Measurements from ENCODE around the gene LRRC43.

LRRC43 gene

GRCh38 chr12:122152754-122153153, 30.2 kb upstream of the LRRC43 start:
- Histone ChIP-seq H3K79me2 (no peaks in the 10 kb centered on the region), H3K36me3 (ENCODE audit: control insufficient read depth, insufficient read depth, low read length) (no peaks in the 10 kb centered on the region), H3K4me2 (ENCODE audit: low read length) (no peak overlapping the region), H3K27ac (no peak overlapping the region), H3K9me3 (ENCODE audit: control insufficient read depth, low read length) (no peaks in the 10 kb centered on the region), H3K27me3 (ENCODE audit: control insufficient read depth, insufficient read depth, low read length) (no peaks in the 10 kb centered on the region), H3K4me1 (peaks cover 3% of the 10 kb centered on the region), H3K9ac (no peak overlapping the region), H2AFZ (no peak overlapping the region), H3K4me3 (ENCODE audit: low read depth, low read length) (no peak overlapping the region)
- TF ChIP-seq CTCF (IDR thresholded peaks at IDR 0.05): no peak

- Histone ChIP-seq H3K4me2 (ENCODE audit: low read length) (no peak overlapping the region), H3K9ac (no peak overlapping the region), H3K79me2 (no peaks in the 10 kb centered on the region), H3K27me3 (ENCODE audit: control insufficient read depth, insufficient read depth, low read length) (no peaks in the 10 kb centered on the region), H3K27ac (no peak overlapping the region), H3K4me1 (peaks cover 3% of the 10 kb centered on the region), H3K9me3 (ENCODE audit: control insufficient read depth, low read length) (no peaks in the 10 kb centered on the region), H3K4me3 (ENCODE audit: low read depth, low read length) (no peak overlapping the region), H2AFZ (no peak overlapping the region), H3K36me3 (ENCODE audit: control insufficient read depth, insufficient read depth, low read length) (no peaks in the 10 kb centered on the region)
- TF ChIP-seq CTCF (IDR thresholded peaks at IDR 0.05): no peak
These were observed 27.2 kb upstream of the LRRC43 start for GRCh38 chr12:122155705-122156104.

- H3K36me3 ChIP-seq (ENCODE audit: control insufficient read depth, insufficient read depth, low read length): no peaks in the 10 kb centered on the region
- no peaks in the 10 kb centered on the region for H3K9me3 ChIP-seq (ENCODE audit: control insufficient read depth, low read length)
- H3K4me1 ChIP-seq: no peaks in the 10 kb centered on the region
- no peaks in the 10 kb centered on the region for H3K27me3 ChIP-seq (ENCODE audit: control insufficient read depth, insufficient read depth, low read length)
- no peaks in the 10 kb centered on the region for H3K79me2 ChIP-seq
- no peak overlapping the region for H3K4me2 ChIP-seq (ENCODE audit: low read length)
- no peak for TF ChIP-seq CTCF (IDR thresholded peaks at IDR 0.05)
- H3K27ac ChIP-seq: no peak overlapping the region
- H3K4me3 ChIP-seq (ENCODE audit: low read depth, low read length): no peak overlapping the region
- H2AFZ ChIP-seq: no peak overlapping the region
- no peak overlapping the region for H3K9ac ChIP-seq
These were observed 24.1 kb upstream of the LRRC43 start for GRCh38 chr12:122158700-122159285.

GRCh38 chr12:122159882-122160281, 23.0 kb upstream of the LRRC43 start:
- H3K9me3 ChIP-seq (ENCODE audit: control insufficient read depth, low read length): no peaks in the 10 kb centered on the region
- no peaks in the 10 kb centered on the region for H3K79me2 ChIP-seq
- no peak for TF ChIP-seq CTCF (IDR thresholded peaks at IDR 0.05)
- no peaks in the 10 kb centered on the region for H3K36me3 ChIP-seq (ENCODE audit: control insufficient read depth, insufficient read depth, low read length)
- no peak overlapping the region for H3K4me2 ChIP-seq (ENCODE audit: low read length)
- no peak overlapping the region for H3K4me3 ChIP-seq (ENCODE audit: low read depth, low read length)
- no peak overlapping the region for H2AFZ ChIP-seq
- H3K9ac ChIP-seq: no peak overlapping the region
- H3K27ac ChIP-seq: no peak overlapping the region
- H3K4me1 ChIP-seq: no peaks in the 10 kb centered on the region
- no peaks in the 10 kb centered on the region for H3K27me3 ChIP-seq (ENCODE audit: control insufficient read depth, insufficient read depth, low read length)

GRCh38 chr12:122160761-122161160, 22.2 kb upstream of the LRRC43 start:
- Histone ChIP-seq H3K27ac (no peak overlapping the region), H3K4me1 (no peaks in the 10 kb centered on the region), H2AFZ (no peak overlapping the region), H3K27me3 (ENCODE audit: control insufficient read depth, insufficient read depth, low read length) (no peaks in the 10 kb centered on the region), H3K79me2 (no peaks in the 10 kb centered on the region), H3K9me3 (ENCODE audit: control insufficient read depth, low read length) (no peaks in the 10 kb centered on the region), H3K4me2 (ENCODE audit: low read length) (no peak overlapping the region), H3K4me3 (ENCODE audit: low read depth, low read length) (no peak overlapping the region), H3K9ac (no peak overlapping the region), H3K36me3 (ENCODE audit: control insufficient read depth, insufficient read depth, low read length) (no peaks in the 10 kb centered on the region)
- no peak for TF ChIP-seq CTCF (IDR thresholded peaks at IDR 0.05)
